Ectodermal cell (in vitro differentiated cells): Measurements from ENCODE around the gene ZFYVE21.
"Not testable (repeated sequence)": the region's sequence is repeated elsewhere in the genome, so short reads cannot be mapped to it uniquely, and the experiment has no call there.

Source experiments
- H3K27ac ChIP-seq: 2 replicates; pipeline ENCODE4 v1.7.0; 2013; ENCODE audit warnings: mild to moderate bottlenecking, low read depth, low read length; ENCODE audit not compliant: insufficient read depth, poor library complexity, severe bottlenecking
- H3K27me3 ChIP-seq: 2 replicates; pipeline ENCODE4 v1.7.0; 2013; ENCODE audit warnings: mild to moderate bottlenecking, low read length; ENCODE audit not compliant: insufficient read depth, control insufficient read depth, poor library complexity, severe bottlenecking
- H3K36me3 ChIP-seq: one replicate; pipeline ENCODE4 v1.7.0; 2013; ENCODE audit warnings: low read length; ENCODE audit not compliant: control insufficient read depth, insufficient read depth
- H3K4me1 ChIP-seq: one replicate; pipeline ENCODE4 v1.7.0; 2013; ENCODE audit warnings: low read length; ENCODE audit not compliant: control insufficient read depth, insufficient read depth
- H3K4me3 ChIP-seq: 2 replicates; pipeline ENCODE4 v1.7.0; 2013; ENCODE audit warnings: low read depth, low read length, control low read depth; ENCODE audit not compliant: insufficient read depth
- H3K9me3 ChIP-seq: 2 replicates; pipeline ENCODE4 v1.7.0; 2013; ENCODE audit warnings: mild to moderate bottlenecking, low read length, moderate library complexity; ENCODE audit not compliant: control insufficient read depth
- whole genome bisulfite sequencing, 2 experiments: methylation state at CpG; one replicate each; pipeline ENCODE4 v1.1.7; 2013; ENCODE audit warnings: missing lambda C conversion rate in 2 of 2; 5-methylcytosine and 5-hydroxymethylcytosine counted together

The ZFYVE21 gene

DNA sequence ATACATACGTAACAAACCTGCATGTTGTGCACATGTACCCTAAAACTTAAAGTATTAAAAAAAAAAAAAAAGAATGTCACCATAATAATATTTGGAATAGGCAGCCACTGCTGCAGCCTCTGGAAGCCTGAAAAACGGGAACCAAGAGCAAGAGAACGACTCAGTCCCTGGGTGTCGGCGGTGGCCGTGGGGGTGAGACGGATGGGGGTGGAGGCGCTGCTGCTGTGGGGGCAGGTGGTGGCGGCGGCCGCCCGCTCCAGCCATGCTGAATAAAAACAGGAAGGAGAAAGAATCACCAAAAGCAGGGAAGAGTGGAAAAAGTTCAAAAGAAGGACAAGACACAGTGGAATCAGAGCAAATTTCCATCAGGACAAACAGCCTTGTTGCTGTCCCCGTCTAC lies 46.9 kb downstream of the ZFYVE21 start:
- H3K4me1 ChIP-seq, result no peaks in the 10 kb centered on the region
- H3K9me3 ChIP-seq, result no peaks in the 10 kb centered on the region
- no peak overlapping the region for H3K4me3 ChIP-seq
- no peak overlapping the region for H3K27ac ChIP-seq
- 79 to 82% methylated on average over 12 of the region's 13 CpGs for WGBS, 2 experiments
- no peaks in the 10 kb centered on the region for H3K27me3 ChIP-seq
- no peaks in the 10 kb centered on the region for H3K36me3 ChIP-seq

DNA sequence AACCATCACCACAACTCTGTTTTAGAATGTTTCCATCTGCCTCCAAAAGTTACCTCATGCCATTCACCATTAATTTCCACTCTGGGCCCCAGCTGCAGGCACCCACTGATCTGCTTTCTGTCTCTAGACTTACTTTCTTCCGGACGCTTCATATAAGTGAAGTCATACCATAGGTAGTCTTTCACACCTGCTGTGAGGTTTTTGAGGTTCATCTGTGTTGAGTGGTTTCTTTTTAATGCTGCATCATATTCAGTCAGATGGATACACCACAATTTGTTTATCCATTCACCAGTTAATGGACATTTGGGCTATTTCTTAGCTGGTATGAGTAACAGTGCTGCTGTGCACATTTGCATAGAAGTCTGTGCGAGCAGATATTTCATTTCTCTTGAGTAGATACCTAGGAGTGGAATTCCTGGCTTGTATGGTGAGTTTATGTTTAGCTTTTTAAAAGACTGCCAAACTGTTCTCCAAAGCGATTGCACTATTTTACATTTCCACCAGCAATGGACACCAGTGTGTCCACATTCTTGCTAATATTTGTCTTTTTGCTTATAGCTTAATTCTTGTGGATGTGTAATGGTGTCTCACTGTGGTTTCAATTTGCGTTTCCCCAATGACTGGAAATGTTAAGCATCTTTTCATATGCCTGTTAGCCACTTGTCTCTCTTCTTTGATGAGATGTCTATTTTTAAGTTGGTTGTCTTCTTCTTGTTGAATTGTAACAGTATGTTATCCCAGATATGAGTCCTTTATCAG lies 48.3 kb downstream of the ZFYVE21 start:
- Histone ChIP-seq H3K27me3 (no peaks in the 10 kb centered on the region), H3K9me3 (no peaks in the 10 kb centered on the region), H3K4me1 (no peaks in the 10 kb centered on the region), H3K36me3 (no peaks in the 10 kb centered on the region), H3K27ac (no peak overlapping the region), H3K4me3 (no peak overlapping the region)
- 99% methylated on average over 5 of the region's 5 CpGs for WGBS, 2 experiments

DNA sequence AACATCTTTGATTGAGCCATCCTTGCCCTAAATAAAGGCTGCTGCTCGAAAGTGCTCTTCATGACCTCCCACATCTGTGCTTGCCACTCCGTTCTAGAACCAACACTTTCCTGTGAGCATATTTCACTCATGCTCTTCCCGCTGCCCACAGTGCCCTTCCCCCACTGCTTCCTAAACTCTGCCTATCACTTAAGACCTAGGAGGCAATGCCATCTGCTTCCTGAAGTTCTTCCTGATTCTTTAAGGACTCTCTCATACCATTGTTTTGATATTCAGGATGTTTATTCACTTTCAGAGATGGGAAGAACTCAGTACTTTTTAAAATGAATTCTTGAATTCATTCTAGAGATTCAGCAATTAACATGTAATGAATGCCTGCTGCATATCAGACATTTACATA lies 49.9 kb downstream of the ZFYVE21 start:
- Histone ChIP-seq H3K27me3 (no peaks in the 10 kb centered on the region), H3K27ac (no peak overlapping the region), H3K9me3 (no peaks in the 10 kb centered on the region), H3K4me3 (no peak overlapping the region), H3K36me3 (no peaks in the 10 kb centered on the region), H3K4me1 (no peaks in the 10 kb centered on the region)
- 88 to 91% methylated on average over 3 of the region's 3 CpGs for WGBS, 2 experiments

DNA sequence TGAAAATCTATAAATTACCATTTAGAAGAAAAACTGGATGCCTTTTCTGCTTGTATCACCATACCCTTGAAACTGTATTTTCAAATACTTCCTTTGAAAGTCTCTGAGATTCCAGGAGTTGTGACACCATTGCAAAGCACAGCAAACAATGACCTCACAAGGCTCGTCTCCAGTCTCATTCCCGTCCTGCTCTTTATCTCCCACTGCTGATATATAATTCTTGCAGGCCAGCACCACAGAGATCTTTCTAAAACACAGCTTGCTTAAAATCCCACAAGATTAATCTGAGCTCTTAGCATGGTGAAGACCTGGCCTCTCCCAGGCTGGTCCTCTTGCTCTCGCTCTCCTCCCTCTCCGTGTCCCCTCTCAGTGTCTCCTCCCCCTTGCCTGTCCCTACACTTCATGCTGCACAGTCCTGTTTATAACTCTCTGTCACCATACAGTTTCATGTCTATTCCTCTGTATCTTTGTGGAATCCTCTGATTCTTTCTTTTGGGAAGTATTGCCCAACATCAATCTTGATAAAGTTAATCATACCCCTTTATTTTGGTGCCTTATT lies 51.8 kb downstream of the ZFYVE21 start:
- H3K9me3 ChIP-seq, result no peaks in the 10 kb centered on the region
- H3K4me3 ChIP-seq, result no peak overlapping the region
- 85 to 88% methylated on average over 4 of the region's 4 CpGs for WGBS, 2 experiments
- no peaks in the 10 kb centered on the region for H3K4me1 ChIP-seq
- no peaks in the 10 kb centered on the region for H3K27me3 ChIP-seq
- H3K27ac ChIP-seq, result no peak overlapping the region
- H3K36me3 ChIP-seq, result no peaks in the 10 kb centered on the region

DNA sequence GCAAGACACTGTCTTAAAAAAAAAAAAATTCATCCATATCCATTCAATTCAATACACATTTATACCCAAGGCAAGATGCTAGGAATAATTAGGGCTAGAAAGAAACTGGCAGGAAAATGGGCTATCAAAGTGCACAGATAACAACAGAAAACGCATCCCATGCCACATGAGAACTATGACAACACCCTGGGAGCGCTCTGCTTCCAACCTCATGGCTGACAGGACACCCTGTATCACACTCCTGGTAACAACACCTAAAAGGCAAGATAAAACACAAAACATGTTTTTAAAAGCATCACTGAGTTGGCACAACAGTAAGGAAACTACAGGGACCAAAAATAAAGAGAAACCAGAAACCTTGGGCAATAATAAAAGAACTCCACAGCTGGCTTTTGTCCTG lies 54.9 kb downstream of the ZFYVE21 start:
- no peaks in the 10 kb centered on the region for H3K27me3 ChIP-seq
- H3K27ac ChIP-seq, result no peak overlapping the region
- no peaks in the 10 kb centered on the region for H3K4me1 ChIP-seq
- H3K36me3 ChIP-seq, result no peaks in the 10 kb centered on the region
- H3K9me3 ChIP-seq, result no peaks in the 10 kb centered on the region
- no peak overlapping the region for H3K4me3 ChIP-seq
- 95 to 98% methylated on average over 2 of the region's 2 CpGs for WGBS, 2 experiments

DNA sequence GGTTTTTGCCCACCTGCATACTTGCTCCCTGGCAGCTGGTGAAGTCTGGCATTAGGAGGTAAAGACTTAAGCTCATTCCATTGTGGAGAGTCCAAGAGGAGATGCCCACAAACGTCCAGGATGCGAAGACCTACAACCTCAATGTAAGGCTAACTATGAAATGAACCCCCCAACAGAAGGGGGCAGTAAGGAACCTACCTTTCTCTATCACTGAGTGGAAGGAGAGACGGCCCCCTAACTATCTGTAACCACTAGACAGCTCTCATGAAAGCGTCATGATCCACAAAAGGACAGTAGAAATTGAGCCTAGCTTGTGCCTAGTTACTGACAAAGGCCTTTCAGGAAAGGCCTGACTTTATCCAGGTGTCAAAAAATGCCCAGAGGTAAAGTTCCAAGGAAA lies 55.3 kb downstream of the ZFYVE21 start:
- no peak overlapping the region for H3K27ac ChIP-seq
- H3K4me3 ChIP-seq, result no peak overlapping the region
- WGBS, 2 experiments, result 64 to 73% methylated on average over 4 of the region's 4 CpGs
- H3K4me1 ChIP-seq, result no peaks in the 10 kb centered on the region
- H3K27me3 ChIP-seq, result no peaks in the 10 kb centered on the region
- no peaks in the 10 kb centered on the region for H3K9me3 ChIP-seq
- H3K36me3 ChIP-seq, result no peaks in the 10 kb centered on the region

DNA sequence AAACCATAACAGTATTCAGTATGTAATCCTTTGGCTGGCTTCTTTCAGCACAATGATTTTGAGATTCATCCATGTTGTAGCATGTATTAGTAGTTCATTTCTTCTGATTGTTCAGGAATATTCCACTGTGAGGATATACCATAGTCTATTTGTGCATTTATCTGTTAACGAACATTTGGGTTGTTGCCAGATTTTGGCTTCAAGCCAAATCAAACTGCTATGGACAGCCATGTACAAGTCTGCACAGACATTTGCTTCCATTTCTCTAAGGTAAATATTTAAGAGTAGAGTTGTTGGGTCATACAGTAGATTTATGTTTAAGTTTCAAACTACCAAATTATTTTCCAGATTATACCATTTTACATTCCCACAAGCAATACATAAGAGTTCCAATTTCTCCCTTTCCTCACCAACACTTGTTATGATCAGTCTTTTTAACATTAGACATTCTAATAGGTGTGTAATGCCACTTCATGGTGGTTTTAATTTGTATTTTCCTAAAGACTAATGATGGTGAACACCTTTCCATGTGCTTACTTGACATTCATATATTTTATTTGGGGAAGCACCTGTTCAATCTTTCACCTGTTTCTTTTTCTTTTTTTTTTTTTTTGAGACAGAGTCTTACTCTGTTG lies 56.6 kb downstream of the ZFYVE21 start:
- Histone ChIP-seq H3K36me3 (no peaks in the 10 kb centered on the region), H3K9me3 (no peaks in the 10 kb centered on the region), H3K4me3 (no peak overlapping the region), H3K27ac (no peak overlapping the region), H3K27me3 (no peaks in the 10 kb centered on the region), H3K4me1 (no peaks in the 10 kb centered on the region)
- WGBS, 2 experiments, result 96 to 100% methylated on average over 1 of the region's 1 CpG

DNA sequence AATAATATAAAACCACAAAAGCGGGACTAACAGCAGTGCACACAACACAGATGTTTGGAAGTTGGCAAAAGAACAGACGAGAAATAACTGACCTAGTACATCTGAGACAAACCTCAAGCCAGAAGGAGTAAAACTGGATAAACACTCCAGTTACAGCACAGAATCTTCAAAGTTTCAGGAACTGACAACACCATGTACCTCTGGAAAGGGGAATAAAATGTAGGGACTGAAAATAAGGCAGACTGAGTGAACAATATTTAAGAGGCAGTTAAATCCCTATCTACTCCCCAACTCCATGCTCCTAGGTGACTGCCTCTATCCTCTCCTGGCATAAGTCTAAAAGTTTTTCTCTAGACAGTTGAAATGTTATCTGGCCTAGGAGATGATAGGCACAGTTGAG lies 57.9 kb downstream of the ZFYVE21 start:
- no peaks in the 10 kb centered on the region for H3K9me3 ChIP-seq
- H3K4me1 ChIP-seq, result no peaks in the 10 kb centered on the region
- no peaks in the 10 kb centered on the region for H3K36me3 ChIP-seq
- H3K4me3 ChIP-seq, result no peak overlapping the region
- no peak overlapping the region for H3K27ac ChIP-seq
- 92 to 93% methylated on average over 2 of the region's 2 CpGs for WGBS, 2 experiments
- H3K27me3 ChIP-seq, result no peaks in the 10 kb centered on the region

DNA sequence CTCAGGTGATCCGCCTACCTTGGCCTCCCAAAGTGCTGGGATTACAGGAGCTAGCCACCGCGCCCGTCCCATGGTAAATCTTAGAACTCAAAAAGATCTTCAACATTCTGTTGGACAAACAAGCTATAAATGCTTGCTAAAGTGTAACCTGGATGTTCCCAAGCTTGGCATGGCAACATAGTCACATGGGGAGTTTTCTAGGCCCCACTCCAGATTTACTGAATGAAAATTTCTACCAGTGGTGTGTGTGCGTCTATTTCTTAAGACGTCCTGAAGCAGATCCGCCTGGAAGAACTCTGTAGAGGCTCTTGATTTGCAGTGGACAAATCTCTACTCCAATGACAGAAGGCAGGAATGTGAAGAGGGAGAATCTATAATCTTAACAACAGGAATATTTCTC lies 59.9 kb downstream of the ZFYVE21 start:
- H3K4me3 ChIP-seq, result no peak overlapping the region
- H3K36me3 ChIP-seq, result no peaks in the 10 kb centered on the region
- H3K27ac ChIP-seq, result no peak overlapping the region
- no peaks in the 10 kb centered on the region for H3K9me3 ChIP-seq
- no peaks in the 10 kb centered on the region for H3K4me1 ChIP-seq
- 87 to 97% methylated on average over 7 of the region's 7 CpGs for WGBS, 2 experiments
- no peaks in the 10 kb centered on the region for H3K27me3 ChIP-seq

DNA sequence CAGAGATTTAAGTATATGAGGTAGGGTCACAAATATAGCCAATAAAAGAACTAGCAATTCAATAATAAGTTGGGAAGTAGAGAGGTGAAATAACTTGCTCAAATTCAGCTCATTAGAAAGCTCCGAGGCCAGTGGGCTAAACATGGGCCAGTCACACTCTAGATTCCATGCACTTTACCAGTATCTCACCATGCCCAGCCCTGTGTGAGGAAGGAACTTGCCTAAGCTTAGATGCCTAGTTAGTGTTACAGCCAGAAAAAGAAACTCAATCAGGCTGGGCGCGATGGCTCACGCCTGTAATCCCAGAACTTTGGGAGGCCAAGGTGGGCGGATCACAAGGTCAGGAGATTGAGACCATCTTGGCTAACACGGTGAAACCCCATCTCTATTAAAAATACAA lies 60.7 kb downstream of the ZFYVE21 start:
- not testable (repeated sequence) for H3K27me3 ChIP-seq, H3K4me1 ChIP-seq, H3K9me3 ChIP-seq, H3K27ac ChIP-seq, H3K4me3 ChIP-seq, H3K36me3 ChIP-seq
- whole genome bisulfite sequencing, 2 experiments, result 94% methylated on average over 6 of the region's 6 CpGs
